OCI-LY7 (cell line): Measurements from ENCODE around the gene LYPLAL1. TPM values are rescaled to one million over a fixed set of nuclear protein-coding genes. Genes with fewer than 3 reads are reported as not detected.

Experiments used
- BruUV-seq: library from RNA; stranded (reverse); fragments of 400-500 nt; replicated peaks from 2 replicates; lab custom pipeline; 2021; lab: Mats Ljungman, UMichigan
- CTCF ChIA-PET: fragments of 300-600 bp; sonication (Branson Sonifier 250); formaldehyde crosslinking; loops from one replicate; lab custom pipeline; 2022; ENCODE audit warnings: antibody characterized with exemption; ENCODE audit not compliant: unreplicated experiment; lab: Charles Lee
- POLR2A ChIA-PET: fragments of 300-600 bp; sonication (Branson Sonifier 250); formaldehyde crosslinking; loops from one replicate; lab custom pipeline; 2022; ENCODE audit warnings: antibody characterized with exemption; lab: Charles Lee
- DNase-seq: peaks from one replicate; pipeline ENCODE4 v3.0.0-alpha.2; 2015; ENCODE audit warnings: low spot score
- H2AFZ ChIP-seq: fragments of 200-600 bp; sonication (generic), shearing (Covaris generic); 2 replicates; pipeline ENCODE4 v1.6.1; 2014; ENCODE audit warnings: mild to moderate bottlenecking, antibody characterized with exemption, low read length, moderate library complexity
- H3K27ac ChIP-seq: fragments of 200-600 bp; sonication (generic); 2 replicates; pipeline ENCODE4 v1.5.1; 2014; ENCODE audit warnings: mixed run types, low read depth, mild to moderate bottlenecking, moderate library complexity, low read length, inconsistent platforms; ENCODE audit not compliant: poor library complexity, severe bottlenecking
- H3K36me3 ChIP-seq: fragments of 200-600 bp; sonication (generic); 2 replicates; pipeline ENCODE4 v1.6.1; 2014; ENCODE audit warnings: mild to moderate bottlenecking, antibody characterized with exemption, low read length, moderate library complexity, mixed read lengths; ENCODE audit not compliant: insufficient read depth
- H3K4me1 ChIP-seq: fragments of 200-600 bp; sonication (generic); 2 replicates; pipeline ENCODE4 v1.5.1; 2014; ENCODE audit warnings: mild to moderate bottlenecking, low read length; ENCODE audit not compliant: insufficient read depth, poor library complexity, severe bottlenecking
- H3K4me2 ChIP-seq: fragments of 200-600 bp; sonication (generic); 2 replicates; pipeline ENCODE4 v1.6.1; 2014; ENCODE audit warnings: mild to moderate bottlenecking, low read length
- H3K4me3 ChIP-seq: fragments of 200-600 bp; sonication (generic); 2 replicates; pipeline ENCODE4 v1.5.1; 2014; ENCODE audit warnings: mild to moderate bottlenecking, low read depth, low read length; ENCODE audit not compliant: poor library complexity, severe bottlenecking
- H3K79me2 ChIP-seq: fragments of 200-600 bp; sonication (generic); 2 replicates; pipeline ENCODE4 v1.6.1; 2016; ENCODE audit warnings: low read depth, mild to moderate bottlenecking, low read length, moderate library complexity, mixed read lengths; ENCODE audit not compliant: insufficient read depth
- H3K9me2 ChIP-seq: fragments of 200-600 bp; sonication (generic); 2 replicates; pipeline ENCODE4 v1.6.1; 2016; ENCODE audit warnings: mild to moderate bottlenecking, low read length, mixed read lengths; ENCODE audit not compliant: insufficient read depth
- H3K9me3 ChIP-seq: fragments of 200-600 bp; sonication (generic); 2 replicates; pipeline ENCODE4 v1.6.1; 2014; ENCODE audit warnings: mild to moderate bottlenecking, mixed run types, low read length, mixed read lengths
- H4K20me1 ChIP-seq: fragments of 200-600 bp; sonication (generic); 2 replicates; pipeline ENCODE4 v1.6.1; 2014; ENCODE audit warnings: mild to moderate bottlenecking, antibody characterized with exemption, low read length, moderate library complexity, mixed read lengths; ENCODE audit not compliant: insufficient read depth
- EZH2phosphoT487 ChIP-seq: fragments of 200-600 bp; sonication (generic); IDR thresholded peaks from 2 replicates; pipeline ENCODE4 v1.6.1; 2018; ENCODE audit warnings: low read depth, borderline replicate concordance, mild to moderate bottlenecking, mixed run types, antibody characterized with exemption, low read length, moderate library complexity, mixed read lengths
- intact Hi-C: fragments of 100-400 bp; cut with micrococcal nuclease; formaldehyde crosslinking; loops from one replicate; pipeline ENCODE4 v1.10.0; 2022; ENCODE audit not compliant: unreplicated experiment
- total RNA-seq, 2 experiments: library from RNA; depleted of rRNA in 1 of 2; stranded (reverse); fragments of >200 nt in 1 of 2; shearing (Covaris generic) in 1 of 2; gene quantifications; 2 replicates each; pipeline ENCODE4 v1.2.3, GENCODE V29; 2014 to 2022
- TF ChIP-seq, protein P1 (sequence below): fragments of 200-600 bp; sonication (generic); conservative IDR thresholded peaks from 2 replicates; pipeline ENCODE4 v1.5.1; 2014; ENCODE audit warnings: mild to moderate bottlenecking, antibody characterized with exemption, low read length, moderate library complexity, mixed read lengths

LYPLAL1 gene
- total RNA-seq, 2 experiments from 2014 or later: 19.6 to 32.1 TPM

- no peak overlapping the region for H2AFZ ChIP-seq
- no peaks in the 10 kb centered on the region for H3K36me3 ChIP-seq
- ChIA-PET POLR2A (interaction anchor here (0.7 to 1.6 kb wide), 6 partner anchors 13 to 49 kb away, joined by 3 to 7 read pairs (median 4); partner anchors contain the start of gene LYPLAL1), CTCF (no interaction called here)
- no peaks in the 10 kb centered on the region for H3K4me1 ChIP-seq
- no peak overlapping the region for H3K4me2 ChIP-seq
- DNase-seq: no peak
- H3K9me3 ChIP-seq: no peaks in the 10 kb centered on the region
- no TSS peak for BruUV-seq
- H3K4me3 ChIP-seq: no peak overlapping the region
- H3K27ac ChIP-seq: no peak overlapping the region
- no peaks in the 10 kb centered on the region for H3K79me2 ChIP-seq
- H3K9me2 ChIP-seq: no peaks in the 10 kb centered on the region; the same call in 1 of the 2 replicates
- no peaks in the 10 kb centered on the region for H4K20me1 ChIP-seq
- TF ChIP-seq, protein P1, sequence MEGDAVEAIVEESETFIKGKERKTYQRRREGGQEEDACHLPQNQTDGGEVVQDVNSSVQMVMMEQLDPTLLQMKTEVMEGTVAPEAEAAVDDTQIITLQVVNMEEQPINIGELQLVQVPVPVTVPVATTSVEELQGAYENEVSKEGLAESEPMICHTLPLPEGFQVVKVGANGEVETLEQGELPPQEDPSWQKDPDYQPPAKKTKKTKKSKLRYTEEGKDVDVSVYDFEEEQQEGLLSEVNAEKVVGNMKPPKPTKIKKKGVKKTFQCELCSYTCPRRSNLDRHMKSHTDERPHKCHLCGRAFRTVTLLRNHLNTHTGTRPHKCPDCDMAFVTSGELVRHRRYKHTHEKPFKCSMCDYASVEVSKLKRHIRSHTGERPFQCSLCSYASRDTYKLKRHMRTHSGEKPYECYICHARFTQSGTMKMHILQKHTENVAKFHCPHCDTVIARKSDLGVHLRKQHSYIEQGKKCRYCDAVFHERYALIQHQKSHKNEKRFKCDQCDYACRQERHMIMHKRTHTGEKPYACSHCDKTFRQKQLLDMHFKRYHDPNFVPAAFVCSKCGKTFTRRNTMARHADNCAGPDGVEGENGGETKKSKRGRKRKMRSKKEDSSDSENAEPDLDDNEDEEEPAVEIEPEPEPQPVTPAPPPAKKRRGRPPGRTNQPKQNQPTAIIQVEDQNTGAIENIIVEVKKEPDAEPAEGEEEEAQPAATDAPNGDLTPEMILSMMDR: no peak
- TF ChIP-seq EZH2phosphoT487: no peak
- intact Hi-C loops: no loop called here
Measured at GRCh38 chr1:219160967-219161366, 12.7 kb upstream of the LYPLAL1 start.

GRCh38 chr1:219161371-219161770, 12.3 kb upstream of the LYPLAL1 start:
- TF ChIP-seq, protein P1: no peak
- TF ChIP-seq EZH2phosphoT487: no peak
- no peaks in the 10 kb centered on the region; the same call in 1 of the 2 replicates for H3K9me2 ChIP-seq
- H2AFZ ChIP-seq: no peak overlapping the region
- ChIA-PET POLR2A (interaction anchor here (0.7 to 1.6 kb wide), 5 partner anchors 13 to 48 kb away, joined by 3 to 7 read pairs (median 3); partner anchors contain the start of gene LYPLAL1), CTCF (no interaction called here)
- BruUV-seq: no TSS peak
- no peaks in the 10 kb centered on the region for H3K36me3 ChIP-seq
- intact Hi-C loops: no loop called here
- H3K79me2 ChIP-seq: no peaks in the 10 kb centered on the region
- no peak overlapping the region for H3K27ac ChIP-seq
- no peaks in the 10 kb centered on the region for H3K9me3 ChIP-seq
- H4K20me1 ChIP-seq: no peaks in the 10 kb centered on the region
- no peak overlapping the region for H3K4me3 ChIP-seq
- no peaks in the 10 kb centered on the region for H3K4me1 ChIP-seq
- no peak for DNase-seq
- no peak overlapping the region for H3K4me2 ChIP-seq

DNA sequence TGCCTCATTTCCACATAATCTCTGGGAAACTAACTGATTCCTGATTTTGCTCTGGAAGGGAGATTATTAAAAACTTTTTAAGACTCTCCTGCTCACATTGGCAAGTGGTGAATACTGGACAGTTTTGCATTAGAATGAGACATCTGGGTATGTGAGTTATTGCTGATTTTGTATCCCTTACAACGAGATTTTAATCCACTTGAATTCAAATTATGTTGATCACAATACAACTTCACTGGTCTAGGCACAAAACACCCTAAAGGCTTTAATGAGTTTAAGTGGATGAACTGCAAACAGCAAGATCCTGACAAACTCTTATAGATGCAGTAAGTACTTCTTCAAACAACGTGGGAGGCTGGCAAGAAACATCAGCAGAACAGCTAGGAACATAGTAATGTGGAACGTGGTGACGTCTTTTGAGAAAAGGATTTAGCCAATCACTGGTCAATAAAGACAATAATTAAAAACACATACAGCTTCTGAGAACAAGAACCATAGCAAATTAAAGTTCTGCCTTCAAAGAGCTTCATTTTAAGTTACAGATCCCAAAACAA, 10.2 kb upstream of the LYPLAL1 start:
- intact Hi-C loops: no loop called here
- H2AFZ ChIP-seq: 0 out of 2 replicates have a peak overlapping the region, but pooled peaks have one; percentile 25
- ChIA-PET POLR2A (interaction anchor here (0.9 to 1.9 kb wide), 3 partner anchors 10 to 422 kb away, joined by 3 to 12 read pairs (median 4); partner anchors contain the start of gene LYPLAL1), CTCF (no interaction called here)
- no peaks in the 10 kb centered on the region for H3K9me3 ChIP-seq
- H4K20me1 ChIP-seq: no peaks in the 10 kb centered on the region
- TF ChIP-seq, protein P1: no peak
- no peak for TF ChIP-seq EZH2phosphoT487
- H3K36me3 ChIP-seq: no peaks in the 10 kb centered on the region
- H3K4me3 ChIP-seq: no peak overlapping the region
- no peak for DNase-seq
- H3K4me1 ChIP-seq: no peaks in the 10 kb centered on the region
- no TSS peak for BruUV-seq
- H3K9me2 ChIP-seq: no peaks in the 10 kb centered on the region; the same call in 1 of the 2 replicates
- H3K79me2 ChIP-seq: no peaks in the 10 kb centered on the region
- no peak overlapping the region for H3K27ac ChIP-seq
- no peak overlapping the region for H3K4me2 ChIP-seq
